Dermis blood vessel endothelial cell (primary cell): ENCODE measurements around the gene SAMD1. TPM values are rescaled to one million over a fixed set of nuclear protein-coding genes. Genes with fewer than 3 reads are reported as not detected.

Source experiments
- DNase-seq: peaks from one replicate; pipeline ENCODE4 v3.0.0; 2010
- total RNA-seq: library from RNA; depleted of rRNA; stranded (reverse); fragments of >200 nt; gene quantifications from 2 replicates; pipeline ENCODE4 v1.2.3, GENCODE V29; 2014

SAMD1 gene
- total RNA-seq, 1 donor from 2014 or later, result 25.2 TPM

GRCh38 chr19:14112809-14113385 lies 22.3 kb upstream of the SAMD1 start:
- peak; percentile 36 for DNase-seq

GRCh38 chr19:14112051-14112808 lies 21.7 kb upstream of the SAMD1 start:
- no peak for DNase-seq

GRCh38 chr19:14111486-14111885 lies 20.9 kb upstream of the SAMD1 start:
- no peak for DNase-seq

- DNase-seq, result no peak
Measured at GRCh38 chr19:14110650-14111049, 20.1 kb upstream of the SAMD1 start.

- peak; percentile 91 for DNase-seq
Measured at GRCh38 chr19:14107581-14108461, 17.3 kb upstream of the SAMD1 start.

GRCh38 chr19:14106840-14107239 lies 16.3 kb upstream of the SAMD1 start:
- no peak for DNase-seq

- no peak for DNase-seq
Measured at GRCh38 chr19:14105680-14106079, 15.1 kb upstream of the SAMD1 start.

- no peak for DNase-seq
Measured at GRCh38 chr19:14103310-14103709, 12.8 kb upstream of the SAMD1 start.

GRCh38 chr19:14102756-14103155 lies 12.2 kb upstream of the SAMD1 start:
- DNase-seq, result no peak

GRCh38 chr19:14102102-14102696 lies 11.6 kb upstream of the SAMD1 start:
- no peak for DNase-seq

- DNase-seq, result no peak
Measured at GRCh38 chr19:14101003-14101545, 10.5 kb upstream of the SAMD1 start.

- DNase-seq, result peak; percentile 30
Measured at GRCh38 chr19:14097532-14098151, 7.1 kb upstream of the SAMD1 start.

- no peak for DNase-seq
Measured at GRCh38 chr19:14096272-14096992, 5.9 kb upstream of the SAMD1 start.

GRCh38 chr19:14094854-14095253 lies 4.3 kb upstream of the SAMD1 start:
- DNase-seq, result no peak

- no peak for DNase-seq
Measured at GRCh38 chr19:14093117-14093823, 2.7 kb upstream of the SAMD1 start.

GRCh38 chr19:14091813-14092462 lies 1.4 kb upstream of the SAMD1 start:
- DNase-seq, result no peak

- DNase-seq, result peak; percentile 64
Measured at GRCh38 chr19:14091081-14091812, 696 bp upstream of the SAMD1 start.

GRCh38 chr19:14089662-14090508 lies 666 bp downstream of the SAMD1 start:
- DNase-seq, result peak; percentile 77

GRCh38 chr19:14089412-14089661 lies 1.2 kb downstream of the SAMD1 start:
- peak; percentile 58 for DNase-seq
